ENCODE data around the gene CCDC136.

DNA sequence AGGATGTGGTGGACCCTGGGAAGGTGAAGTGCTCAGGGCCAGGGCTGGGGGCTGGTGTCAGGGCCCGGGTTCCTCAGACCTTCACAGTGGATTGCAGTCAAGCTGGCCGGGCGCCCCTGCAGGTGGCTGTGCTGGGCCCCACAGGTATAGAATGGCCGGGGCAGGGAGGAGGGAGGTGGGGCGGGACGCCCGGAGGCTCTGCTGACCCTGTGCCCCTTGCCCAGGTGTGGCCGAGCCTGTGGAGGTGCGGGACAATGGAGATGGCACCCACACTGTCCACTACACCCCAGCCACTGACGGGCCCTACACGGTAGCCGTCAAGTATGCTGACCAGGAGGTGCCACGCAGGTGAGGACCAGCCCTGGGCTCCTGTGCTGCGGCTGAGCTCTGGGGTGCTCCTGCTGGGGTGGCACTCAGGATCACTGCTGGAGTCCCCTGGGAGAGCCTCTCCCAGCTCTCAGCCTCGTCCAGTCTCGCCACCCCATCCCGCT, 56.0 kb downstream of the CCDC136 start:
- no peak for TF ChIP-seq EZH2 (IDR thresholded peaks at IDR 0.05; ENCODE audit: low read length, missing control alignments)
- TF ChIP-seq, protein P1, sequence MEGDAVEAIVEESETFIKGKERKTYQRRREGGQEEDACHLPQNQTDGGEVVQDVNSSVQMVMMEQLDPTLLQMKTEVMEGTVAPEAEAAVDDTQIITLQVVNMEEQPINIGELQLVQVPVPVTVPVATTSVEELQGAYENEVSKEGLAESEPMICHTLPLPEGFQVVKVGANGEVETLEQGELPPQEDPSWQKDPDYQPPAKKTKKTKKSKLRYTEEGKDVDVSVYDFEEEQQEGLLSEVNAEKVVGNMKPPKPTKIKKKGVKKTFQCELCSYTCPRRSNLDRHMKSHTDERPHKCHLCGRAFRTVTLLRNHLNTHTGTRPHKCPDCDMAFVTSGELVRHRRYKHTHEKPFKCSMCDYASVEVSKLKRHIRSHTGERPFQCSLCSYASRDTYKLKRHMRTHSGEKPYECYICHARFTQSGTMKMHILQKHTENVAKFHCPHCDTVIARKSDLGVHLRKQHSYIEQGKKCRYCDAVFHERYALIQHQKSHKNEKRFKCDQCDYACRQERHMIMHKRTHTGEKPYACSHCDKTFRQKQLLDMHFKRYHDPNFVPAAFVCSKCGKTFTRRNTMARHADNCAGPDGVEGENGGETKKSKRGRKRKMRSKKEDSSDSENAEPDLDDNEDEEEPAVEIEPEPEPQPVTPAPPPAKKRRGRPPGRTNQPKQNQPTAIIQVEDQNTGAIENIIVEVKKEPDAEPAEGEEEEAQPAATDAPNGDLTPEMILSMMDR (conservative IDR thresholded peaks at IDR 0.05 in 1 of 2, IDR thresholded peaks at IDR 0.05 in 1 of 2; ENCODE audit: low read depth in 1 of 2, low read length in 2 of 2), result no peak
